CD4-positive, alpha-beta T cell treated with Interleukin-17A for 4 hours (primary cell): ENCODE data around the gene SERPINA4.
"Not testable (repeated sequence)": the region's sequence is repeated elsewhere in the genome, so short reads cannot be mapped to it uniquely, and the experiment has no call there.

ENCODE experiments used
- DNase-seq: peaks from one replicate; pipeline ENCODE4 v3.0.0-alpha.2; 2020; ENCODE audit warnings: mixed read lengths

The SERPINA4 gene

GRCh38 chr14:94570440-94570839 is 9.2 kb downstream of the SERPINA4 start:
- DNase-seq: no peak

GRCh38 chr14:94571395-94571794 is 10.2 kb downstream of the SERPINA4 start:
- DNase-seq: no peak

- no peak for DNase-seq
Observed at GRCh38 chr14:94571950-94572349, 10.7 kb downstream of the SERPINA4 start.

GRCh38 chr14:94572637-94573303 is 11.5 kb downstream of the SERPINA4 start:
- DNase-seq: no peak

- DNase-seq: no peak
Observed at GRCh38 chr14:94573475-94574277, 12.4 kb downstream of the SERPINA4 start.

GRCh38 chr14:94574336-94574735 is 13.1 kb downstream of the SERPINA4 start:
- DNase-seq: no peak

GRCh38 chr14:94575730-94576585 is 14.7 kb downstream of the SERPINA4 start:
- no peak for DNase-seq

- not testable (repeated sequence) for DNase-seq
Observed at GRCh38 chr14:94577472-94577871, 16.2 kb downstream of the SERPINA4 start.

- DNase-seq: no peak
Observed at GRCh38 chr14:94578712-94579111, 17.5 kb downstream of the SERPINA4 start.

- no peak for DNase-seq
Observed at GRCh38 chr14:94581127-94581999, 20.1 kb downstream of the SERPINA4 start, which contains the start of gene SERPINA5. Gene SERPINA5, plus strand, starts transcription at chr14:94581426. Its CDS starts 5,937 bp downstream, at chr14:94587363.

- DNase-seq: no peak
Observed at GRCh38 chr14:94582199-94582750, 21.0 kb downstream of the SERPINA4 start.

GRCh38 chr14:94582851-94583250 is 21.6 kb downstream of the SERPINA4 start:
- DNase-seq: no peak

GRCh38 chr14:94583557-94583956 is 22.3 kb downstream of the SERPINA4 start:
- DNase-seq: no peak

- no peak for DNase-seq
Observed at GRCh38 chr14:94584591-94585280, 23.5 kb downstream of the SERPINA4 start.

- DNase-seq: no peak
Observed at GRCh38 chr14:94586635-94587034, 25.4 kb downstream of the SERPINA4 start.

GRCh38 chr14:94588311-94588710 is 27.1 kb downstream of the SERPINA4 start:
- no peak for DNase-seq

GRCh38 chr14:94591073-94591472 is 29.8 kb downstream of the SERPINA4 start:
- DNase-seq: no peak

- no peak for DNase-seq
Observed at GRCh38 chr14:94591871-94592270, 30.6 kb downstream of the SERPINA4 start.

- DNase-seq: no peak
Observed at GRCh38 chr14:94592457-94592856, 31.2 kb downstream of the SERPINA4 start.

- no peak for DNase-seq
Observed at GRCh38 chr14:94593376-94593748, 32.1 kb downstream of the SERPINA4 start.

- no peak for DNase-seq
Observed at GRCh38 chr14:94593749-94594431, 32.6 kb downstream of the SERPINA4 start.
